Body of pancreas (tissue), 4 donors: ENCODE results near the gene GAPT.

ENCODE experiments used
- CTCF ChIP-seq, 7 experiments: fragments of 450-650 bp in 4 of 7; fragments of 200-600 bp in 3 of 7; sonication (generic) in 3 of 7; IDR thresholded peaks; one replicate each; pipeline ENCODE4 v1.5.1; 2016 to 2019; ENCODE audit warnings: antibody characterized with exemption in 7 of 7
- POLR2A ChIP-seq, 3 donors: fragments of 450-650 bp; IDR thresholded peaks; one replicate each; pipeline ENCODE4 v1.6.1; 2016; ENCODE audit warnings: antibody characterized with exemption in 3 of 3, mild to moderate bottlenecking in 2 of 3

- no peak for TF ChIP-seq CTCF (IDR thresholded peaks at IDR 0.05)
- no peak for TF ChIP-seq POLR2A (IDR thresholded peaks at IDR 0.05)
Observed at GRCh38 chr5:58524571-58524970, 33.3 kb downstream of the GAPT start.
